ENCODE results near the gene ORAI2.
"Not testable (repeated sequence)": the region's sequence is repeated elsewhere in the genome, so short reads cannot be mapped to it uniquely, and the experiment has no call there.

Gene ORAI2

GRCh38 chr7:102505298-102506185 is 72.2 kb downstream of the ORAI2 start:
- FAIRE-seq, result not testable (repeated sequence)

Data from TTC549 (cell line).